ENCODE measurements around the gene CMTR1. TPM values are rescaled to one million over a fixed set of nuclear protein-coding genes. Genes with fewer than 3 reads are reported as not detected.

The CMTR1 gene
- total and polyA plus RNA-seq, 7 experiments from 2014 or later: 21.1 to 89.4 (median 70.3) TPM

DNA sequence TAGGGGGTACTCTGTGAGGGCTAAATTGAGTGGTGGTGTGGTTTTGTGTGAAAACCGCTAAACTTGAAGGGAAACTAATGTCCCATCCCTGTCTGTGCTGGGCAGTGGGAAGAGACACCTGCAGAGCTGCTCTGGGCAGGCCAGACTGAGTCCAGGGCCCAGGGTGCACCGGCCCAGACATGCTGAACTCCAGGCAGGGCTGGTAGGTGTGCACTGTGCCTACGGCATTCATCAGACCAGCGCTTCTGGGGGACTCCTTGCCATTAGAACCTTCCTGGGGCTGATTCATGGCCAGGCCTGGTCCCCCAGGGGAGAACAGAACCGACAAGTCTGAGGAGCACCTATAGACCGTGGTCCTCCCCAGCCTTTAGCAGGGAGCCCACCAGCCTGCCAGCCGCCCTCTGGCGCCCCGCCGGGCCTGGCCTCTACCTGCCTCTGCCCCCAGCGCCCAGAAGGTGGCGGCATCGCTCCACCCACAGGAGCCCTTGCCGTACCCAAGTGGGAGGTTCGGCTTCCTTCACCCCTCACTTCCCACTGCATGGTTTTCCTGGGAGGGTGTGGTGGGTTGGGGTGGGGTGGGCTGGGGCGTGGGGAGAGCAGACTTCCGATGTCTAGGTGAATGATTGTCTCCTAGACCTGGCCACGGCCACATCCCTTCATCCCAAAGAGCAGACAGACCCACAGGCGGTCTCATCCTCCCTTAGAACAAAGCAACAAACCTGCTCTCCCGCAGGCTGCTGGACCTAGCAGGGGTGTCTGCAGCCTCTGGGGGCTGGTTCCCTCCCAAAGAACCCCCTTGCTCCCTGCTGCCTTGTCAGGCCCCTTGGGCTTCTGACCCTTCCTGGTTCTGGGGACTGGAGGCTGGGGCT lies 51.1 kb downstream of the CMTR1 start:
- Histone ChIP-seq H3K27me3 (ENCODE audit: control insufficient read depth in 2 of 2, insufficient read depth in 2 of 2, low read length in 2 of 2) (no peaks in the 10 kb centered on the region), H3K4me3 (ENCODE audit: low read length) (no peak overlapping the region), H3K4me1 (ENCODE audit: control insufficient read depth in 2 of 2, insufficient read depth in 2 of 2, low read length in 2 of 2) (peaks cover 9 to 16% of the 10 kb centered on the region in 2 donors), H3K27ac (ENCODE audit: low read depth, low read length) (no peak overlapping the region), H3K9me3 (ENCODE audit: control insufficient read depth in 2 of 3, low read length in 3 of 3) (no peaks in the 10 kb centered on the region), H3K36me3 (ENCODE audit: control insufficient read depth in 2 of 3, insufficient read depth in 3 of 3, low read length in 3 of 3) (peaks cover 0 to 54% (median 8%) of the 10 kb centered on the region in 3 experiments)
- Mint-ChIP-seq H3K9me3 (no peaks in the 10 kb centered on the region), H3K36me3 (peaks cover 0 to 13% (median 8%) of the 10 kb centered on the region in 5 donors), H3K27ac (peak overlapping the region in 2 of 9 donors; percentile 25 to 36), H3K27me3 (no peaks in the 10 kb centered on the region), H3K4me3 (no peak overlapping the region), H3K4me1 (peaks cover 13 to 35% (median 20%) of the 10 kb centered on the region in 7 donors)
- POLR2A ChIA-PET: interaction anchor here (0.7 to 1.6 kb wide), 4 partner anchors 32 to 82 kb away, joined by 3 to 5 read pairs (median 4); no protein-coding TSS in a partner anchor
- CTCF ChIA-PET: interaction anchor here (0.7 to 4.3 kb wide), 15 partner anchors 13 to 209 kb away, joined by 3 to 31 read pairs (median 4); partner anchors contain the start of gene CCDC167
- ATAC-seq (peak; percentile 85), DNase-seq (peak; percentile 56 to 85 (median 70))
- intact Hi-C loops (cut with micrococcal nuclease): loop anchor here (1.0 to 10.0 kb wide), 8 partner anchors 15 to 1008 kb away; partner anchors contain the start of gene CCDC167 (in 1 of the 2)

DNA sequence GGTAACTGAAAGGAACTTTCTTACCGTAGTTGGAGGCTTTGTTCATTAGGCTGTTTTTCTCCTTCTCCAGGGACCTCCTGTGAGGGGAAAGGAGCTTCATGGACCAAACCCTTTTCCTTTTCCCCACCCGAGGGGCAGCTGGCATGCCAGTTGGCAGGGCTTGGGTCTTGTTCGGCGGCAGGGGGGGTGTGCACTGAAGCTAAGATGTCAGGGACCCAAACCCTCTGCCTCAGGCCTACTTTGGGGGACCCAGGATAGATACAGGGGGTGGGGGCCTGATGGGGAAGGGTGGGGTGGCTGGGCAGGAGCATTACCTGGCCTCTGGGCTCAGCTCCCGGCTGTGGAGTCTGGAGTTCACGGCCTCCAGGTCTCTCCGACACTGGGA lies 51.8 kb downstream of the CMTR1 start:
- Histone ChIP-seq H3K27ac (ENCODE audit: low read depth, low read length) (no peak overlapping the region), H3K36me3 (ENCODE audit: control insufficient read depth in 2 of 3, insufficient read depth in 3 of 3, low read length in 3 of 3) (peaks cover 0 to 48% (median 8%) of the 10 kb centered on the region in 3 experiments), H3K4me1 (ENCODE audit: control insufficient read depth in 2 of 2, insufficient read depth in 2 of 2, low read length in 2 of 2) (peaks cover 15 to 18% of the 10 kb centered on the region in 2 donors), H3K4me3 (ENCODE audit: low read length) (no peak overlapping the region), H3K9me3 (ENCODE audit: control insufficient read depth in 2 of 3, low read length in 3 of 3) (no peaks in the 10 kb centered on the region), H3K27me3 (ENCODE audit: control insufficient read depth in 2 of 2, insufficient read depth in 2 of 2, low read length in 2 of 2) (no peaks in the 10 kb centered on the region)
- Mint-ChIP-seq H3K36me3 (peaks cover 0 to 13% (median 8%) of the 10 kb centered on the region in 5 donors), H3K4me3 (no peak overlapping the region), H3K9me3 (no peaks in the 10 kb centered on the region), H3K27ac (no peak overlapping the region), H3K27me3 (no peaks in the 10 kb centered on the region), H3K4me1 (peaks cover 15 to 40% (median 25%) of the 10 kb centered on the region in 7 donors)
- no peak for ATAC-seq
- DNase-seq: no peak
- POLR2A ChIA-PET: interaction anchor here (0.6 to 1.6 kb wide), 5 partner anchors 17 to 81 kb away, joined by 3 to 5 read pairs (median 4); no protein-coding TSS in a partner anchor
- CTCF ChIA-PET: interaction anchor here (0.7 to 4.3 kb wide), 10 partner anchors 15 to 208 kb away, joined by 3 to 31 read pairs (median 4); partner anchors contain the start of gene CCDC167
- intact Hi-C loops (cut with micrococcal nuclease): loop anchor here (1.0 to 10.0 kb wide), 8 partner anchors 15 to 1008 kb away; partner anchors contain the start of gene CCDC167 (in 1 of the 2)

DNA sequence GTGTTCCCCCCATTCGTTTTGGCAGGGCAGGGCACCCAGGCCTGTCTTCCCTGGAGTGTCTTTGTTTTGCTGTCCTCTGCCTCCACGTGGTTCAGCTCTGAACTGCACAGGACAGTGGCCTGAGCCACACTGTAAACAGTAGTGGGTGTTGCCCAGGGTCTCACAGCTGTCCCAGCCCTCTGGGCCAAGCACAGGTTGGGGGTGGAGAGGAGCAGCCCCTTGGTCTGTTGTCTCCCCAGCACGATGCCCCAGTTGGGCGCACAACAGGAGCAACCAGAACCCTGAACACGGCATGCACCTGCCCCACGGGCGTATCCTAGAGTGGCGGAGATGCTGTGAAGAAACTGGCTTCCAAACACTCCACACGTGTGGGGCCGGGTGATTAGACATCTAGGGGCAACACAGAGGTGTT lies 52.3 kb downstream of the CMTR1 start:
- H3K36me3 ChIP-seq (ENCODE audit: control insufficient read depth in 2 of 3, insufficient read depth in 3 of 3, low read length in 3 of 3): peaks cover 0 to 42% (median 5%) of the 10 kb centered on the region in 3 experiments
- ChIA-PET POLR2A (interaction anchor here (0.6 to 1.6 kb wide), 5 partner anchors 16 to 81 kb away, joined by 3 to 5 read pairs (median 4); no protein-coding TSS in a partner anchor), CTCF (interaction anchor here (0.7 to 4.3 kb wide), 10 partner anchors 15 to 207 kb away, joined by 3 to 31 read pairs (median 4); partner anchors contain the start of gene CCDC167)
- peaks cover 20 to 23% of the 10 kb centered on the region in 2 donors for H3K4me1 ChIP-seq (ENCODE audit: control insufficient read depth in 2 of 2, insufficient read depth in 2 of 2, low read length in 2 of 2)
- H3K9me3 ChIP-seq (ENCODE audit: control insufficient read depth in 2 of 3, low read length in 3 of 3): no peaks in the 10 kb centered on the region
- ATAC-seq: no peak
- H3K27ac ChIP-seq (ENCODE audit: low read depth, low read length): no peak overlapping the region
- Mint-ChIP-seq H3K36me3 (peaks cover 0 to 13% (median 8%) of the 10 kb centered on the region in 5 donors), H3K4me3 (no peak overlapping the region), H3K27ac (peak overlapping the region in 2 of 9 donors; percentile 9 to 40), H3K27me3 (no peaks in the 10 kb centered on the region), H3K9me3 (no peaks in the 10 kb centered on the region), H3K4me1 (peaks cover 19 to 46% (median 30%) of the 10 kb centered on the region in 7 donors)
- no peak overlapping the region for H3K4me3 ChIP-seq (ENCODE audit: low read length)
- no peak for DNase-seq
- H3K27me3 ChIP-seq (ENCODE audit: control insufficient read depth in 2 of 2, insufficient read depth in 2 of 2, low read length in 2 of 2): no peaks in the 10 kb centered on the region
- intact Hi-C loops (cut with micrococcal nuclease): loop anchor here in 1 of 2 donors (10.0 kb wide), 1 partner anchor 160 kb away; no protein-coding TSS in a partner anchor

DNA sequence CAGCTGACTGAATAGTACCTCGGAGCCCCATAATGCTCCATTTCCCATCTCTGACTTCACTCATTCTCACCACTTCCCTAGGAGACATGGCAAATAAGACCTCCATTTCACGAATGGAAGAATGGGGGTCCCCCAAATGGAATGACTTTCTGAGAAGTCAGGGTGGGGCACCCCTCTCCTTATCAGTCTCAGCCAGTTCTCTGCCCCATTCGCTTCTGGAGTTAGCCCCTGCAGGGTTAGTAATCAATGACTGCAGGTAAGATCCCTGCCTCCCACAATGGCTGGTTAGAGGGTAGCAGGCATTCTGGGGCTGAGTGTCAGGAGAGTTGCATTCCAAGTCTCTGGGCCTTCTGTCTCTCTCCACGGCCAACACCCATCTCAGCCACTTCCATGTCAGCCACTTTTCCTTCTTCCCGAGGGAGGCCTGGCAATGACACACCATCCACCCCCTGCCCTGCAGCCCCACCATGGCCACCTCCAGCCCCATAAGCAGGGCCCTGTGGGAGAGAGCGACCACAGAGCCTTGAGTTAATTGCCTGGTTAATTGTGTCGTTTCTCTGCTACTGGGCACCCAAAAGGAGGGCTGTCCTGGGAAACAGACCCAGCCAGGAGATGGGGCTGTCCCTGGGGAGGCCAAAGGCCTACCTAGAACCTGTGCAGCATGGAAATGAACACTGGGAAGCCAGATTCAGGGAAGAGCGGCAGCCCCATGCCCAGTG lies 53.3 kb downstream of the CMTR1 start:
- intact Hi-C loops (cut with micrococcal nuclease): loop anchor here in 1 of 2 donors (10.0 kb wide), 1 partner anchor 161 kb away; no protein-coding TSS in a partner anchor
- peaks cover 0 to 33% (median 0%) of the 10 kb centered on the region in 3 experiments for H3K36me3 ChIP-seq (ENCODE audit: control insufficient read depth in 2 of 3, insufficient read depth in 3 of 3, low read length in 3 of 3)
- ATAC-seq (no peak), DNase-seq (no peak)
- no peaks in the 10 kb centered on the region for H3K9me3 ChIP-seq (ENCODE audit: control insufficient read depth in 2 of 3, low read length in 3 of 3)
- no peak overlapping the region for H3K27ac ChIP-seq (ENCODE audit: low read depth, low read length)
- no peaks in the 10 kb centered on the region for H3K27me3 Mint-ChIP-seq
- no peaks in the 10 kb centered on the region for H3K27me3 ChIP-seq (ENCODE audit: control insufficient read depth in 2 of 2, insufficient read depth in 2 of 2, low read length in 2 of 2)
- peaks cover 0 to 10% (median 8%) of the 10 kb centered on the region in 5 donors for H3K36me3 Mint-ChIP-seq
- ChIA-PET CTCF (interaction anchor here (2.4 to 4.3 kb wide), 3 partner anchors 31 to 80 kb away, joined by 9 to 31 read pairs (median 20); no protein-coding TSS in a partner anchor), POLR2A (interaction anchor here (1.6 to 1.9 kb wide), 2 partner anchors 30 to 73 kb away, joined by 4 to 7 read pairs; no protein-coding TSS in a partner anchor)
- peaks cover 21 to 56% (median 40%) of the 10 kb centered on the region in 7 donors for H3K4me1 Mint-ChIP-seq
- no peaks in the 10 kb centered on the region for H3K9me3 Mint-ChIP-seq
- H3K27ac Mint-ChIP-seq: peak overlapping the region in 6 of 9 donors; percentile 31 to 73 (median 48)
- H3K4me3 Mint-ChIP-seq: no peak overlapping the region
- no peak overlapping the region for H3K4me3 ChIP-seq (ENCODE audit: low read length)
- peaks cover 25 to 30% of the 10 kb centered on the region in 2 donors for H3K4me1 ChIP-seq (ENCODE audit: control insufficient read depth in 2 of 2, insufficient read depth in 2 of 2, low read length in 2 of 2)

DNA sequence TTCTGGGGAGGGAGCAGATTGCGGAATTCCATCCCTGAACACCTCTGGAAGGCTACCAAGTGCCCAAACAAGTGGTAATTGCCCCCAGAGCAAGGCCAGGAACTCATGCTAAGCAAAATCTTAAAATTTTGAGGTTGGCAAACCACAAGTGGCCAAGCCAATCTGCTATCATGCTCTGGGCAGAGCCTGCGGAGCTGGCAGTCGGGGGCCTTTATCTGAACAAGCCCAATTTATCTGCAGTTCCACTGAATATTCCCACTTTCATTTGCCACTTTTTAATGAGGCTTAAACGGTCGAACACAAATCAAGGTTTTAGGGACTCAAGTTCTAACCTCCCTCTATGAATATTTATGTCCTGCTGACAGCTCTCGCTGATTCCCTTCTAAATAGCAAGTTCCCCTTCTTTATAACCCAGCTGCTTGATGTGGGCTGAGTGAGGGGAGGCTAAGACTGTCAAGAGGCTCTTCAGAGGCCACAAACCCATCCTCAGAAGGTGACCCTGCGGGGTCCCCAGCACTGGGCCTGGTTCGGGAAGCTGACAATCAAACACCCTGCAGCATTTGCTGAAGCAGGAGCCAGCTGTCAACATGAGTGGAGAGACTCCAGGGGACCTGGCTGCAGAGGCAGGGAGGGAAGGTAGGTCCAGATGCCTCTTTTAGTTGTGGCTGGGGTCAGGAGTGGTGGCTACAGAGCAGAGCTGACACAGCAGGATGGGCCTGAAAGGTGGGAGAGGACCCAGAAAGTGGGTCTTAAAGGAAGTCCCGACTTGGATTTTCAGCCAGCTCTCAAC lies 54.8 kb downstream of the CMTR1 start:
- H3K27me3 Mint-ChIP-seq: no peaks in the 10 kb centered on the region
- H3K27ac ChIP-seq (ENCODE audit: low read depth, low read length): no peak overlapping the region
- H3K36me3 Mint-ChIP-seq: peaks cover 0 to 6% (median under 1%) of the 10 kb centered on the region in 5 donors
- no peaks in the 10 kb centered on the region for H3K9me3 ChIP-seq (ENCODE audit: control insufficient read depth in 2 of 3, low read length in 3 of 3)
- peak overlapping the region in 2 of 10 donors; percentile 14 to 39 for H3K4me3 Mint-ChIP-seq
- ChIA-PET CTCF (interaction anchor here (1.8 to 4.2 kb wide), 3 partner anchors 16 to 78 kb away, joined by 4 to 20 read pairs (median 9); no protein-coding TSS in a partner anchor), POLR2A (interaction anchor here (1.3 to 1.9 kb wide), 2 partner anchors 29 kb away, joined by 3 to 7 read pairs; no protein-coding TSS in a partner anchor)
- intact Hi-C loops (cut with micrococcal nuclease): loop anchor here in 1 of 2 donors (10.0 kb wide), 1 partner anchor 163 kb away; no protein-coding TSS in a partner anchor
- peaks cover 35 to 69% (median 53%) of the 10 kb centered on the region in 7 donors for H3K4me1 Mint-ChIP-seq
- peak overlapping the region; percentile 1 to 94 (median 79) for H3K27ac Mint-ChIP-seq
- ATAC-seq (no peak), DNase-seq (no peak)
- H3K27me3 ChIP-seq (ENCODE audit: control insufficient read depth in 2 of 2, insufficient read depth in 2 of 2, low read length in 2 of 2): no peaks in the 10 kb centered on the region
- peaks cover 39 to 45% of the 10 kb centered on the region in 2 donors for H3K4me1 ChIP-seq (ENCODE audit: control insufficient read depth in 2 of 2, insufficient read depth in 2 of 2, low read length in 2 of 2)
- peaks cover 0 to 18% (median 0%) of the 10 kb centered on the region in 3 experiments for H3K36me3 ChIP-seq (ENCODE audit: control insufficient read depth in 2 of 3, insufficient read depth in 3 of 3, low read length in 3 of 3)
- no peaks in the 10 kb centered on the region for H3K9me3 Mint-ChIP-seq
- no peak overlapping the region for H3K4me3 ChIP-seq (ENCODE audit: low read length)
